Astrocyte of the cerebellum (primary cell): Measurements from ENCODE around the gene PLEKHA3.

ENCODE experiments used
- DNase-seq: peaks from one replicate; pipeline ENCODE4 v3.0.0-alpha.2; 2011; ENCODE audit warnings: low read depth
- H3K4me3 ChIP-seq: 2 replicates; pipeline ENCODE4 v1.5.1; 2011; ENCODE audit warnings: mild to moderate bottlenecking, low read depth, low read length, moderate library complexity
- in situ Hi-C: cut with HindIII; loops from 2 replicates; pipeline ENCODE4 v1.10.0; 2017; ENCODE audit warnings: low sequenced_read_pairs
- TF ChIP-seq, protein P1 (sequence below): IDR thresholded peaks from 2 replicates; pipeline ENCODE4 v1.5.1; 2012; ENCODE audit warnings: low read length, low read depth, moderate library complexity, mild to moderate bottlenecking; ENCODE audit errors: missing control alignments

PLEKHA3 gene

GRCh38 chr2:178542161-178542560, 61.9 kb downstream of the PLEKHA3 start:
- no peak overlapping the region for H3K4me3 ChIP-seq
- TF ChIP-seq, protein P1, sequence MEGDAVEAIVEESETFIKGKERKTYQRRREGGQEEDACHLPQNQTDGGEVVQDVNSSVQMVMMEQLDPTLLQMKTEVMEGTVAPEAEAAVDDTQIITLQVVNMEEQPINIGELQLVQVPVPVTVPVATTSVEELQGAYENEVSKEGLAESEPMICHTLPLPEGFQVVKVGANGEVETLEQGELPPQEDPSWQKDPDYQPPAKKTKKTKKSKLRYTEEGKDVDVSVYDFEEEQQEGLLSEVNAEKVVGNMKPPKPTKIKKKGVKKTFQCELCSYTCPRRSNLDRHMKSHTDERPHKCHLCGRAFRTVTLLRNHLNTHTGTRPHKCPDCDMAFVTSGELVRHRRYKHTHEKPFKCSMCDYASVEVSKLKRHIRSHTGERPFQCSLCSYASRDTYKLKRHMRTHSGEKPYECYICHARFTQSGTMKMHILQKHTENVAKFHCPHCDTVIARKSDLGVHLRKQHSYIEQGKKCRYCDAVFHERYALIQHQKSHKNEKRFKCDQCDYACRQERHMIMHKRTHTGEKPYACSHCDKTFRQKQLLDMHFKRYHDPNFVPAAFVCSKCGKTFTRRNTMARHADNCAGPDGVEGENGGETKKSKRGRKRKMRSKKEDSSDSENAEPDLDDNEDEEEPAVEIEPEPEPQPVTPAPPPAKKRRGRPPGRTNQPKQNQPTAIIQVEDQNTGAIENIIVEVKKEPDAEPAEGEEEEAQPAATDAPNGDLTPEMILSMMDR, result no peak
- in situ Hi-C loops, result no loop called here
- no peak for DNase-seq

- in situ Hi-C loops, result no loop called here
- no peak for DNase-seq
- TF ChIP-seq, protein P1, result no peak
These were observed 62.3 kb downstream of the PLEKHA3 start for GRCh38 chr2:178542569-178542968.

GRCh38 chr2:178550352-178550751, 70.1 kb downstream of the PLEKHA3 start:
- H3K4me3 ChIP-seq, result no peak overlapping the region
- TF ChIP-seq, protein P1, result no peak
- DNase-seq, result no peak
- in situ Hi-C loops, result no loop called here

More at GRCh38 chr2:178542569-178542968, 62.3 kb downstream of the PLEKHA3 start:
- H3K4me3 ChIP-seq, result no peak overlapping the region

DNA sequence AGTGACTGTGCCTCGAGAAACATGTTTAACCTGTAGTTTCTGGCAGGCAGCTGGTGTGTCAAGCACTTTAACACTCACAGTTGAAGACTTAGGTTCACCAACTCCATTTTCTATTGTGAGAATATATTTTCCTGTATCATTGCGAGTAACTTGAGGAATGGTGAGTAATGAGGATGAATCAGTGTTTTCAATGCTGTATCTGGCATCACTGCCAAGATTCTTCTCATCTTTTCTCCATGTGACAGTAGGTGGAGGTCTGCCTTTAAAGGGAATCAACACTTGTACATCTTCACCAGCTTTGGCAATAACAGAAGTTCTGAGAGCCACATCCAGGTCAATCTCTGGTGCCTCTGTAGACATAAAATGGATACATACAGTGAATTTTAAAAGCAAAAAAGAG, 72.8 kb downstream of the PLEKHA3 start:
- no peak overlapping the region for H3K4me3 ChIP-seq
- TF ChIP-seq, protein P1, result no peak
- in situ Hi-C loops, result no loop called here
- peak; percentile 34 for DNase-seq
